Measurements from ENCODE around the gene VN1R5. TPM values are rescaled to one million over a fixed set of nuclear protein-coding genes. Genes with fewer than 3 reads are reported as not detected.

Gene VN1R5
- polyA plus RNA-seq, 1 donor = not detected

DNA sequence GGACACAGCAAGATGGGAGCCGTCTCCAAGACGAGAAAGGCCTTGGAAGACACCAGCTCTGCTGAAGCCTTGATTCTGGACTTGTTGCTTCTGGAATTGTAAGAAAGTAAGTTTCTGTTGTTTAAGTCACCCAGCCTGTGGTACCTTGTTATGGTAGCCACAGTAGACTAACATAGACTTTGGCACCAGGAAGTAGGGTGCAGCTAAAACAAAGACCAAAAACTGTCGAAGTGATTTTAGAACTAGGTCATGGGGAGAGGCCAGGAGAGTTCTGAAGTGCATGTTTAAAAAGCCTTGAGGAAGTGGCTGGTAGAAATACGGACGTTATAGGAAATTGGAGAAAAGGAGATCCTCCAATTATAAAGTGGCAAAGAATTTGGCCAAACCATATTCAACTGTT, 47.3 kb downstream of the VN1R5 start:
- no peak for DNase-seq

DNA sequence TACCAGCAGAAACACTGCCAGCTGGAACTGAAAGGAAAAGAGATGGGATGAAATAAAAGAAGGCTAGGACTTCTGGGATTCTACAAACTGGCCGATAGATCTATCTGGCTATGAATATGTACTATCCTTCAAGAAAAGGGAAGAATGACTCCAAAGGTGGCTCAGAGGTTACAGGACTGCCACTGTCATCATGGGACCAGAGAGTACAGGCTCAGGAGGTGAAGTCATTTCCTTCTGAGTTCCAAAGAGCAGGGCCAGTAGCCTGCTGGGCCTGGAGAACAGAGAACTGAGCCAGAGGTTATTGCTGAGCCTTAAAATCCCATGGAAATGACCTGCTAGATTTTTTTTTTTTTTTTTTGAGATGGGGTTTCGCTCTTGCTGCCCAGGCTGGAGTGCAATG, 48.2 kb downstream of the VN1R5 start:
- DNase-seq = no peak

Other genes starting within 250 kb of the VN1R5 start
- 1.3 TPM for gene ZNF695, start 248.0 kb upstream of the VN1R5 start, polyA plus RNA-seq (ENCODE audit: insufficient read length)
- gene ZNF670, start 177.3 kb upstream of the VN1R5 start, polyA plus RNA-seq (ENCODE audit: insufficient read length) = 2.6 TPM
- 6.1 TPM for gene ZNF669, start 151.7 kb upstream of the VN1R5 start, polyA plus RNA-seq (ENCODE audit: insufficient read length)
- gene ZNF124, start 84.1 kb upstream of the VN1R5 start, polyA plus RNA-seq (ENCODE audit: insufficient read length) = 6.7 TPM
- gene ZNF496, start 75.8 kb downstream of the VN1R5 start, polyA plus RNA-seq (ENCODE audit: insufficient read length) = 43.2 TPM
- gene NLRP3, start 160.1 kb downstream of the VN1R5 start, polyA plus RNA-seq (ENCODE audit: insufficient read length) = 1.8 TPM
- not detected for gene OR2B11, start 202.0 kb downstream of the VN1R5 start, polyA plus RNA-seq (ENCODE audit: insufficient read length)

All from hindlimb muscle (tissue), 1 donor.